OCI-LY7 (cell line): Measurements from ENCODE around the gene RIN2. TPM values are rescaled to one million over a fixed set of nuclear protein-coding genes. Genes with fewer than 3 reads are reported as not detected.

ENCODE experiments used
- BruUV-seq: library from RNA; stranded (reverse); fragments of 400-500 nt; replicated peaks from 2 replicates; lab custom pipeline; 2021; lab: Mats Ljungman, UMichigan
- CTCF ChIA-PET: fragments of 300-600 bp; sonication (Branson Sonifier 250); formaldehyde crosslinking; loops from one replicate; lab custom pipeline; 2022; ENCODE audit warnings: antibody characterized with exemption; ENCODE audit not compliant: unreplicated experiment; lab: Charles Lee
- POLR2A ChIA-PET: fragments of 300-600 bp; sonication (Branson Sonifier 250); formaldehyde crosslinking; loops from one replicate; lab custom pipeline; 2022; ENCODE audit warnings: antibody characterized with exemption; lab: Charles Lee
- DNase-seq: peaks from one replicate; pipeline ENCODE4 v3.0.0-alpha.2; 2015; ENCODE audit warnings: low spot score
- H2AFZ ChIP-seq: fragments of 200-600 bp; sonication (generic), shearing (Covaris generic); 2 replicates; pipeline ENCODE4 v1.6.1; 2014; ENCODE audit warnings: mild to moderate bottlenecking, antibody characterized with exemption, low read length, moderate library complexity
- H3K27ac ChIP-seq: fragments of 200-600 bp; sonication (generic); 2 replicates; pipeline ENCODE4 v1.5.1; 2014; ENCODE audit warnings: mixed run types, low read depth, mild to moderate bottlenecking, moderate library complexity, low read length, inconsistent platforms; ENCODE audit not compliant: poor library complexity, severe bottlenecking
- H3K36me3 ChIP-seq: fragments of 200-600 bp; sonication (generic); 2 replicates; pipeline ENCODE4 v1.6.1; 2014; ENCODE audit warnings: mild to moderate bottlenecking, antibody characterized with exemption, low read length, moderate library complexity, mixed read lengths; ENCODE audit not compliant: insufficient read depth
- H3K4me1 ChIP-seq: fragments of 200-600 bp; sonication (generic); 2 replicates; pipeline ENCODE4 v1.5.1; 2014; ENCODE audit warnings: mild to moderate bottlenecking, low read length; ENCODE audit not compliant: insufficient read depth, poor library complexity, severe bottlenecking
- H3K4me2 ChIP-seq: fragments of 200-600 bp; sonication (generic); 2 replicates; pipeline ENCODE4 v1.6.1; 2014; ENCODE audit warnings: mild to moderate bottlenecking, low read length
- H3K4me3 ChIP-seq: fragments of 200-600 bp; sonication (generic); 2 replicates; pipeline ENCODE4 v1.5.1; 2014; ENCODE audit warnings: mild to moderate bottlenecking, low read depth, low read length; ENCODE audit not compliant: poor library complexity, severe bottlenecking
- H3K79me2 ChIP-seq: fragments of 200-600 bp; sonication (generic); 2 replicates; pipeline ENCODE4 v1.6.1; 2016; ENCODE audit warnings: low read depth, mild to moderate bottlenecking, low read length, moderate library complexity, mixed read lengths; ENCODE audit not compliant: insufficient read depth
- H3K9me2 ChIP-seq: fragments of 200-600 bp; sonication (generic); 2 replicates; pipeline ENCODE4 v1.6.1; 2016; ENCODE audit warnings: mild to moderate bottlenecking, low read length, mixed read lengths; ENCODE audit not compliant: insufficient read depth
- H3K9me3 ChIP-seq: fragments of 200-600 bp; sonication (generic); 2 replicates; pipeline ENCODE4 v1.6.1; 2014; ENCODE audit warnings: mild to moderate bottlenecking, mixed run types, low read length, mixed read lengths
- H4K20me1 ChIP-seq: fragments of 200-600 bp; sonication (generic); 2 replicates; pipeline ENCODE4 v1.6.1; 2014; ENCODE audit warnings: mild to moderate bottlenecking, antibody characterized with exemption, low read length, moderate library complexity, mixed read lengths; ENCODE audit not compliant: insufficient read depth
- CTCF ChIP-seq: fragments of 200-600 bp; sonication (generic); conservative IDR thresholded peaks from 2 replicates; pipeline ENCODE4 v1.5.1; 2014; ENCODE audit warnings: mild to moderate bottlenecking, antibody characterized with exemption, low read length, moderate library complexity, mixed read lengths
- EZH2phosphoT487 ChIP-seq: fragments of 200-600 bp; sonication (generic); IDR thresholded peaks from 2 replicates; pipeline ENCODE4 v1.6.1; 2018; ENCODE audit warnings: low read depth, borderline replicate concordance, mild to moderate bottlenecking, mixed run types, antibody characterized with exemption, low read length, moderate library complexity, mixed read lengths
- intact Hi-C: fragments of 100-400 bp; cut with micrococcal nuclease; formaldehyde crosslinking; loops from one replicate; pipeline ENCODE4 v1.10.0; 2022; ENCODE audit not compliant: unreplicated experiment
- total RNA-seq, 2 experiments: library from RNA; depleted of rRNA in 1 of 2; stranded (reverse); fragments of >200 nt in 1 of 2; shearing (Covaris generic) in 1 of 2; gene quantifications; 2 replicates each; pipeline ENCODE4 v1.2.3, GENCODE V29; 2014 to 2022

The RIN2 gene
- total RNA-seq, 2 experiments from 2014 or later = not detected

- no peaks in the 10 kb centered on the region for H3K9me3 ChIP-seq
- CTCF ChIA-PET = no interaction called here
Measured at GRCh38 chr20:19793716-19794115, 35.7 kb downstream of the RIN2 start.

GRCh38 chr20:19794941-19795340, 36.9 kb downstream of the RIN2 start:
- ChIA-PET POLR2A (no interaction called here), CTCF (no interaction called here)
- intact Hi-C loops = no loop called here
- Histone ChIP-seq H3K36me3 (no peaks in the 10 kb centered on the region), H3K27ac (no peak overlapping the region), H4K20me1 (no peaks in the 10 kb centered on the region), H3K9me2 (no peaks in the 10 kb centered on the region), H3K4me1 (no peaks in the 10 kb centered on the region), H2AFZ (no peak overlapping the region), H3K9me3 (no peaks in the 10 kb centered on the region), H3K4me2 (no peak overlapping the region), H3K79me2 (no peaks in the 10 kb centered on the region), H3K4me3 (no peak overlapping the region)
- no TSS peak for BruUV-seq
- no peak for DNase-seq
- TF ChIP-seq CTCF (no peak), EZH2phosphoT487 (no peak)

More at GRCh38 chr20:19793716-19794115, 35.7 kb downstream of the RIN2 start:
- Histone ChIP-seq H3K4me3 (no peak overlapping the region), H3K9me2 (no peaks in the 10 kb centered on the region), H3K36me3 (no peaks in the 10 kb centered on the region), H3K79me2 (no peaks in the 10 kb centered on the region), H3K4me2 (no peak overlapping the region), H3K4me1 (no peaks in the 10 kb centered on the region), H2AFZ (no peak overlapping the region), H3K27ac (no peak overlapping the region), H4K20me1 (no peaks in the 10 kb centered on the region)
- TF ChIP-seq EZH2phosphoT487 = no peak
- TF ChIP-seq CTCF = no peak
- no peak for DNase-seq
- intact Hi-C loops = no loop called here
- BruUV-seq = no TSS peak
- POLR2A ChIA-PET = interaction anchor here (0.6 to 0.7 kb wide), 2 partner anchors 492 to 1983 kb away, joined by 3 read pairs; no protein-coding TSS in a partner anchor

- Histone ChIP-seq H3K4me3 (no peak overlapping the region), H4K20me1 (no peaks in the 10 kb centered on the region), H3K9me2 (no peaks in the 10 kb centered on the region), H2AFZ (no peak overlapping the region), H3K9me3 (no peaks in the 10 kb centered on the region), H3K4me1 (no peaks in the 10 kb centered on the region), H3K36me3 (no peaks in the 10 kb centered on the region), H3K79me2 (no peaks in the 10 kb centered on the region), H3K4me2 (no peak overlapping the region), H3K27ac (no peak overlapping the region)
- DNase-seq = no peak
- ChIA-PET POLR2A (no interaction called here), CTCF (no interaction called here)
- TF ChIP-seq EZH2phosphoT487 (no peak), CTCF (no peak)
- intact Hi-C loops = no loop called here
- BruUV-seq = no TSS peak
Measured at GRCh38 chr20:19799325-19799724, 41.3 kb downstream of the RIN2 start.
